Stimulated activated CD4-positive, alpha-beta T cell treated with anti-CD3 and anti-CD28 coated beads, Interleukin-15, amount 100 ng/mL, for 24 hours (primary cell): ENCODE results near the gene OTULINL.
A peak's percentile ranks its signal among the peaks of the same experiment; 100 is the strongest.
"Not testable (repeated sequence)": the region's sequence is repeated elsewhere in the genome, so short reads cannot be mapped to it uniquely, and the experiment has no call there.

ENCODE experiments used
- DNase-seq: peaks from one replicate; pipeline ENCODE4 v3.0.0-alpha.2; 2020

Gene OTULINL

DNA sequence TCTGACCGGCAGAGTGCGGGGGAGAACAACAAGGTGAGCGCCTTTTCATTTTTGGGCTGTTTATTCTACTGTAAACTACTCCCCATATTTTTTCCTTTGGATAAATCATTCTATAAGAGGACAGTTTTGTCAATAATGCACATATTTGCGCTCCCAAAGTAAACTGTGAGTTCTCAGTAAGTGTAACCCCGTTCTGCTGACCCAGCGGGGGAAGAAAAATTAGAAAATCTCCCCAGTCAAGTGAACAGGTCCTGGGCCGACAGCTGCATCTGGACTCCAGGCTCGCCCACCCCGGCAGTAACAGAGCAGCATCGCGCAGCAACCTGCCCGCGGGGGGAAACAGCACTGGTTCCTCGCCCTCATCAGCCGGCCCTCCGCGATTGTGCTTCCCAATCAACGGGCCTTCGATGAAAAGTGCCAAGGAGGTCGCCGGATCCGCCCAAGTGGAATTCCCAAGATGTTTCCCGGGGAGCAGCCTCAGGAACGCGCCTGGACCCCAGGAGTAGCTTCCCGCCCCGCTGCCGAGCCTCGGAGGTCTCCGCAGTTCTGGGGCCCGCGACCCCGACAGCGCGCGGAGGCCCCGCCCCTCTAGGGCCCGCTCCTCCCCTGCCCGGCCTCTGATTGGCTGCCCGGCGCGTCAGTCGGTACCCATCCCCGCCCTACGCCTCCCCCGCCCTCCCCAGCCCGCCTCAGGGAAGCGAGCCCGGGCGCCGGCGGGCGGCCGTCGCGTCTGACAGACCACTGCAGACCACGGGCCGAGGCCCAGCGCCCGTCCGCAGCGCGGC lies at the start of gene OTULINL:
OTULINL (plus strand) TSS at position 687 of the 785 bp plus-strand sequence. CDS start 103 bp downstream, outside the sequence.
- DNase-seq = peak; percentile 90

GRCh38 chr5:14532180-14532579 lies 49.4 kb upstream of the OTULINL start:
- DNase-seq = no peak

- no peak for DNase-seq
These were observed 46.8 kb upstream of the OTULINL start for GRCh38 chr5:14534773-14535172.

DNA sequence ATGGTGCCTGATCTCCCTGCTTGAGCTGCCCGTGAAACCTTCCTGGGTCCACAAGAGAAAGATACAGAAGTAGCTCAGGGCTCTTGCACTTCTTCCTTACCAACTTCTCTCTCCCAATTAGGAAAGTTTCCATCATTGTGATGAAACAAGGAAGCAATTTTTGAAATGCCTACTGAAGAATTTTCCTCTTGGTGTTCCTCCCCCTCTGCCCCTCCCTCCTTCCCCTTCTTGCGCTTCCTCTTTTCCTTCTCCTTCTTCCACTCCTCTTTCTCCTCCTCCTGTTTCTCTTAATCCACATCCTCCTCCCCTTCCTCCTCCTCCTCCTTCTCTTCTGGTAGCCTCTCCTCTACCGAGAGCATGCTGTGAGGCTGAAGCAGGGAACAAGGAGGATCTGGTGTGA lies 36.3 kb upstream of the OTULINL start:
- no peak for DNase-seq

- no peak for DNase-seq
These were observed 35.7 kb upstream of the OTULINL start for GRCh38 chr5:14545862-14546261.

DNA sequence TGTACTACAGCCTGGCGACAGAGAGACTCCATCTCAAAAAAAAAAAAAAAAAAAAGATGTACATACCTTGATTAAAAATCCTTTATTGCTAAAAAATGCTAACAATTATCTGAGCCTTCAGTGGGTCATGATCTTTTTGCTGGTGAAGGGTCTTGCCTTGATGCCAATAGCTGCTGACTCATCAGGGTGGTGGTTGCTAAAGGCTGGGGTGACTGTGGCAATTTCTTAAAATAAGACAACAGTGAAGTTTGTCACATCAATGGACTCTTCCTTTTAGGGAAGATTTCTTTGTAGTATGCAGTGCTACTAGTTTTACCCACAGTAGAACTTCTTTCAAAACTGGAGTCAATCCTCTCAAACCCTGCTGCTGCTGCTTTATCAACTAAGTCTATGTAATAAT lies 33.9 kb upstream of the OTULINL start:
- DNase-seq = no peak

DNA sequence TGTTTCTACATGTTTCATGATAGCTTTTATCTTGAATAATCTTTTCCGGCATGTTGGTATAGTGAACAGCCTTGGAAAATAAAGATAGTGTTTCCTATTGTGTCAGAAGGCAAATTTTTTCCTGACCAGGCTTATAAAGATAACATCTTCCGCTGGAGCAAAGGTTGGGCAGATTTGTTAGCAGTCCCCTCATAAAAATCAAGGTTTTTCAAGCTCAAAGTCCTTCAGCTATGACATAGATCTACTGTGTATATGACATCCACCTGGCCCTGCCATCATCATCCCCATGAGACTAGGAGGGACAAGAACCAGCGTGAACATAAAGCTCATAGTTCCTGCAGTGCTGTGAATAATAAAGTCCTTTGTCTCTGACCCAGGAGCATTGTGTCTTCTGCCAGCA lies 30.4 kb upstream of the OTULINL start:
- DNase-seq = no peak

- no peak for DNase-seq
These were observed 29.6 kb upstream of the OTULINL start for GRCh38 chr5:14552017-14552416.

DNA sequence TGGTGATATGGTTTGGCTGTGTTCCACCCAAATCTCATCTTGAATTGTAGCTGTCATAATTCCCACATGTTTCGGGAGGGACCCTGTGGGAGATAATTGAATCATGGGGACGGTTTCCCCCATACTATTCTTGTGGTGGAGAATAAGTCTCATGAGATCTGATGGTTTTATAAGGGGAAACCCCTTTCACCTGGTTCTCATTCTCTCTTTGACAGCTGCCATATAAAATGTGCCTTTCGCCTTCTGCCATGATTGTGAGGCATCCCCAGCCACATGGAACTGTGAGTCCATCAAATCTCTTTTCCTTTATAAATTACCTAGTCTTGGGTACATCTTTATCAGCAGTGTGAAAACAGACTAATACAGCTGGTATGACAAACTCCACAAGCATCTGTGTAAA lies 27.3 kb upstream of the OTULINL start:
- not testable (repeated sequence) for DNase-seq

DNA sequence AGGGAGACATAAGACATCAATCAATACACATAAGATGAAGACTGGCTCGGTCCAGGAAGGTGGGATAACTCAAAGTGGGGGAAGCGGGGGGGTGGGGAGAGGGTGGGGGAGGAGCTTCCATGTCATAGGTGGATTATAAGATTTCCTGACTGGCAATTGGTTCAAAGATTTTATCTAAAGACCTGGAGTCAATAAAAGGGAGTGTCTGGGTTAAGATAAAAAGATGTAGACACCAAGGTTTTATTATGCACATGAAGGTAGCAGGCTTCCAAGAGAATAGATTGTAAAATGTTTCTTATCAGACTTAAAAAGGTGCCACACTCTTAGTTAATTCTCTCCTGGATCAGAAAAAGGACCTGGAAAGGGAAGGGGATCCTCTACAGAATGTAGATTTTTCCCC lies 25.6 kb upstream of the OTULINL start:
- DNase-seq = no peak

- DNase-seq = no peak
These were observed 24.3 kb upstream of the OTULINL start for GRCh38 chr5:14557203-14557770.

DNA sequence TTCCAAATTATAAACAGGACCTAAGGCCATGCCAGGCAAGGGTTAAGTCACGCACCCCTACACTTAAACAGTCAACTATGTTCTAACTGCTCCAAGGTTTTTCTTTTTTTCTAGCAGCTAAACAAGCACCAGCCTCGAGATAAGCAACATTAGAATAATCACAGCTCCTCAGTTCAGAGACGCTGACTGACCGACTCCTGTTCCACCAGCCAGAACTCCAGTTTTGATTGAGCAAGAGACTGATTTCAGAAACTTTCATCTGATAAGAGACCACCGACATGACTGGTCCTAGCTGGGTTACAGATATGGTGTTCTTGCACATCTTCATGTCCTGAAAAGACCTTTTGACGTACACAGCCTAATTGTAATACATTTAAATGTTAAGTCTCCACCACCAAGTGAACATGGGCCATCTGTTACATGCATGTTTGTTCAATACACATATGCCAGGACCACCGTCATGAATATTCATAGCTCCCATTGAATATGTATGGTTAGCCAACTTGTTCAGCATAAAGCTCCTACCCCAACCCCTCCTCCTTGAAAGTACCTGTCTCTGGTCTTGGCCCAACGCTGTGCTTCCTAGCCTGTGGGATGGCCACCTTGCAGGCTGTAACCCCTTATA lies 23.7 kb upstream of the OTULINL start:
- DNase-seq = no peak

DNA sequence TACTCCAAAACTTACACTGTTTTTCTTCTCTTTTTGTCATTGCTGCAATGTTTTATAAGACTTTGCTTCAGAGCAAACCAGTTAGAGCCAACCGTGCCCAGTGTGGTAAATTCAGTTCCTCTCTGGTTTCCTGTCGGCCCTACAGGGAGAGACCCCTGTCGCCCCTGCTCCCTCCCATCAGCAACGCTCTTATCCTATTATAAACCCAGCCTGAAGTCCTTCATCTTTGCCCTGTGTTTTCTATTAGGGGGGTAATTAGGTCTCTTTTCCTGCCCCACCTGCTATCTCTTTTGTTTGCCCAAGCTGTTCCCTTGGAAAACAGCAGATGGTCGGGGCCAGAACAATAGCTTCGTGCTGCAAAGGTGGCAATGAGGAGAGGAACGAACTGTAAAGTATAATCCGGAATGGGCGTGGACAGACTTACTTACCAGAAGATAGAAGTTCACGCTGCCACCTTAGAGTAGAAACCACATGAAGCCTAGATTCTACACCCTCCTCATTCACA lies 21.4 kb upstream of the OTULINL start:
- DNase-seq = no peak

DNA sequence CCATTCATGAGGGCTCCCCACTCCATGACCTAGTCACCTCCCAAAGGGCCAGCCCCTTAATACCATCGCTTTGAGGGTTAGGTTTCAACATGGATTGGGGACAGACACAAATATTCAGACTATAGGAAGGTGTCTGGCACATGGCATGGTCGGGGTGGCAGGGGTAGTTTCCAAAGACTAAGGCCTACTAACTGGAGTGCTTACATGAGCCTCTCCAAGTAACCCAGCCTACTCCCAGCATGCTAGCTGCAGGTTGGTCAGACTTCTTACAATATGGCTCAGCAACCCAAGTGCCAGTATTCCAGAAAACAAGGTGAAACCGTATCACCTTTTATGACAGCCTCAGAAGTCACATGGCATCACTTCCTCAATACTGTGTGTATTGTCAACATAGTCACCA lies 19.9 kb upstream of the OTULINL start:
- no peak for DNase-seq

DNA sequence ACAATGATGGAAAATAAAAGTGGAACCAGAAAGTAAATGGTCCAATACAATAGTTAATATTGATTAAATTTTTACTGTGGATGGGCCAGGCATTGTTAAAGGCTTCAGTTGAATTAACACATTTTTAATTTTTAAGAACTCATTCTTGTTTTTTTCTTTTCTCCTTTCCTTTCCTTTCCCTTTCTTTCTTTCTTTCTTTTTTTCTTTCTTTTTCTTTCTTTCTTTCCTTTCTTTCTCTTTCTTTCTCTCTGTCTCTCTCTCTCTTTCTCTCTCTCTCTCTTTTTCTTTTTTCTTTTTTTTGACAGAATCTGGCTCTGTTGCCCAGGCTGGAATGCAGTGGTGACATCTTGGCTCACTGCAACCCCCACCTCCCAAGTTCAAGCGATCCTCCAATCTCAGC lies 13.3 kb upstream of the OTULINL start:
- no peak for DNase-seq

- DNase-seq = no peak
These were observed 11.5 kb upstream of the OTULINL start for GRCh38 chr5:14569948-14570691.

- DNase-seq = no peak
These were observed 9.7 kb upstream of the OTULINL start for GRCh38 chr5:14571901-14572300.

DNA sequence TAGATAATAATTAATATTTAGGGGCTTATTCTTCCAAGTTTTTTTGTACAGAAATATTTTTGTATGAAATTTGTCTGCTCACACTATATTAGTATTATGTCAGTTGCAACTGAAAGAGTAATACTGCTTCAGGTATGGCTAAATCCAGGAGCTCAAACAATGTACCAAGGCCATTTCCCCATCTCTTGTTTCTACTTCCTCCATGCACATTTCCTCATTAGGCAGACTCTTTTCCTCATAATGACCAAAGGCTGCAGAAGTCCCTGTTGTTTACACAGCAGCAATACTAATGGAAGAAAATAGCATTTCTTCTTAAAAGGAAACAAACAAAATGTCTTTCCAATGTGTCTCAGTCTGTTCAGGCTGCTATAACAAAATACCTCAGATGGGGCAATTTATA lies 9.2 kb upstream of the OTULINL start:
- DNase-seq = no peak

GRCh38 chr5:14572836-14573235 lies 8.8 kb upstream of the OTULINL start:
- DNase-seq = no peak

GRCh38 chr5:14574096-14574495 lies 7.5 kb upstream of the OTULINL start:
- no peak for DNase-seq

DNA sequence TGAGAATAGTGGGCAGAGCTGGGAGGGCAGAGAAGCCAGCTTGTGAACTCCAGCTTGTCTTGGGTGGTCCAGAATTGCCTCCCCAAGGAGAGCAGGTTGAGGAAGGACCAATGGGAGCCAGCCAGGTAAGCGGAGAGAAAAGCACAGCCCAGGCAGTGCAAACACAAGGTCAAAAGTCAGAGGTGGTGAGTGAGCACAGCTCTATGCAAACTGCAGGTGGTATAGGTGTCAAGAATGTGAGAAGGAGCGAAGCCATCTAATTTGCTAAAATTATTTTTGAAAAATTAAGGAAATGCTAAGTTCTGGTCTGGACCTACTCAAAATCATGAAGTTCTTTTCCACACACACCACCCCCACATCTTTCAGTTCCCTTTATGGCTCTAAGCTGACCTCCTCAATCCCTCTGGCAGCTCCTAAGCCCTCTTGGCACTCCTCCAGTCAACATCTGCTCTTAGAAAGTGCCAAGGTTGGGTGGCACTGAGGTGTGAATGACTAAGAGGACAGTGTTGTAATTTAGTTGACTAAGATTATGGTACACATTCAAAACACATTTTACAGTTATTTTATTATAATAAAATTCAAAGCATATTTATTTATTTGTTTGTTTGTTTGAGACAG lies 6.6 kb upstream of the OTULINL start:
- no peak for DNase-seq

DNA sequence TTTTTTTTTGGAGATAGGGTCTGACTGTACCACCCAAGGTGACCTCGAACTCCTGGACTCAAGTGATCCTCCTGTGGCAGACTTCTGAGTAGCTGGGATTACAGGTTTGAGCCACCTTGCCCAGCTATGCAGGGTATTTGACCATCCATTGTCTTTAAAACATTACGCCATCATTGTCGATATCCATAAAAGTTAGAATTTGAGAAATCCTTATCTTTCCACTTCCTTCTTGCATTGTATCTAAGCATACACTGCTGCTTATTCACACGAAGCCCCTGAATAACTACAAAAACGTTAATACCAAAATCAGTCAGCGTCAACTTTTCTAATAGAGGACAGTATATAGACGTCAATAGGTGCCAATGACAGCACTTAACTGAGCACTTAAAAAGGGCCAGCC lies 5.4 kb upstream of the OTULINL start:
- DNase-seq = no peak
